DMS53 treated with DMSO at 0.1 percent for 48 hours (cell line): ENCODE results near the gene TPRA1.

Experiments
- DNase-seq: peaks from one replicate; lab custom pipeline; 2025; ENCODE audit not compliant: unreplicated experiment; lab: John Stamatoyannopoulos, UW

TPRA1 gene

DNA sequence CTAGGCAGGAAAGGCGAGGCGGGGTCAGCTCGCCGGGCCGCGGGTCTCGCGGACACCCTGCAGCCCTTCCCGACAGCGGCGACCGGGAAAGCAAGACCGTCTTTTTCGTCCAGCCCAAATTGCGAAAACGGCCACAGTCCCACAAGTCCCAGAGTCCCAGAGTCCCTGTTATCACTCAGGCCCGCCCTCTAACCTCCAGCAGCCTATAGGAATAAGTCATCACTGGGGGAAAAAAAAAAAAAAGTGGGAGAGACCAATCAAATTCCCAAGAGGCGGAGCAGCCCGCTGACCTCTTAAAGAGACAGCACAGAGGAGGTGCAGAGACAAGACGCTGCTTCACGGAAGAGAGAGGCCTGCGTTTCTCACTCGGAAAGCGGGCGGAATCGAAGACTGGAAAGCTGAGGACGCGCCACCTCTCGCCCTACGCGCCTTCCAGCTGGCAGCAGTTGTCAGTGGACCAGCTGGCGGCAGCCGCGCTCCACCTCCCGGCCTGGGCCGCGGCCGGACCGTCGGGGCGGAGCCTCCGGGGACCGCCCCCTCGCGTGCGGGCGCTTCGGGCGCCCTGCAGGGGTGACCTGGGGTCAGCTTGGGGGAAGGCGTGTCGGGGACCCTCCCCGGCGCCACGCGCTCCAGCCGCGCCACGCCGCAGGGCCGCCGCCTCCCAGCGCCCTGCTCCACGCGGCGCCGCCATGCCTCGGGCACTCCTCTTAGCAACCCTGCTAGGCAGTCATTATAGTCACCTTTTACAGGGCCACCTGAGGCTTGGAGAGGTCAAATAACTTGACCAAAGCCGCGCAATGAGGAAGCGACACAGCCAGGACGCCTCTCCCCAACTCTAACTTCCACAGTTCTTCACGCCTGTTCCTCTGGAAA lies at the start of gene TPRA1:
Gene TPRA1, minus strand, starts transcription at position 141 of the 873 bp plus-strand sequence. CDS start 10,587 bp downstream, outside the sequence.
- DNase-seq = peak; percentile 84

DNA sequence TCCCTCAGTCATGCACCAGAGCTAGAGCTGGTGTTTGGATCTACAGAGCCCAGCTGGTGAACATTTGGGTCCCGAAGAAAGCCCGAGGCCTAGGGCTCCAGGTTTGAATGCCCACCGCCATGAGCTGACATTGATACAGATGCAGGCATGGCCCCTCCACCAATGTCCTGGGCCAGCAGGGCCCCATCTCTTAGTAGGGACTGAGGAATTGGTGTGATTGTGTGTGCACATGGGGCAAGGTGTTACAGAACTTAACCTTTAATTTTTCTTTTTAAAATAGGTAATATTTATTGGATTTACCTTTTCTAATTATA lies 49.5 kb upstream of the TPRA1 start:
- DNase-seq = no peak

DNA sequence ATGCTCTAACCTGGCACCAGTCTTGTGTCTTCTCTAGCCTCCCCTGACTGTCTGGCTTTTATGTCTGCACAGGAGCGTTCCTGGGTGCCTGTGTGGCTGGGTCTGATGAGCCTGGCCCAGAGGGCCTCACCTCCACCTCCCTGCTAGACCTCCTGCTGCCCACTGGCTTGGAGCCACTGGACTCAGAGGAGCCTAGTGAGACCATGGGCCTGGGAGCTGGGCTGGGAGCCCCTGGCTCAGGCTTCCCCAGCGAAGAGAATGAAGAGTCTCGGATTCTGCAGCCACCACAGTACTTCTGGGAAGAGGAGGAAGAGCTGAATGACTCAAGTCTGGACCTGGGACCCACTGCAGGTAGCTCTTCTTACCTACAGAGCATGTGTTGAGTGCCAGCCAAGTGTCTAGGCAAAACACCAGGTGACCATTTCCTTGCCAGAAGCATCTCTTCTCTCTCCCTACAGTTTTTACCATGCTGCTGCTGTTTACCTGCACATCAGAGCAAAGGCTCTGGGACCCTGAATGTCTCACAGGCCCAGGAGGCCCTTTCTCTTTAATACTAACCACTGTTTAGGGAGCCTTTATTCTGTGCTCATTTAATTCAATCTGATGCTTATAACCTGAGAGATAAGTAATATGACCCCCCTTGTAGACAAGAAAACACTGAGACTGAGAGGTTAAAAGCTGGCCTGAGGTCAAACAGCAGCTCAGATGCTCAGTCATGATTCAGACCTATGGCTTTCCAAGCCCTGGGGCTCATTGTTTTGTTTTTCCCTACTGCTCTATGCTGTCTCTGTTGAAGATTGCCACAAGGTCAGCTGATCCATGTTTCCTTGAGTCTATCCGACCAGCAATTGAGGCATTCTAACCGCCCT lies 48.9 kb upstream of the TPRA1 start:
- no peak for DNase-seq

DNA sequence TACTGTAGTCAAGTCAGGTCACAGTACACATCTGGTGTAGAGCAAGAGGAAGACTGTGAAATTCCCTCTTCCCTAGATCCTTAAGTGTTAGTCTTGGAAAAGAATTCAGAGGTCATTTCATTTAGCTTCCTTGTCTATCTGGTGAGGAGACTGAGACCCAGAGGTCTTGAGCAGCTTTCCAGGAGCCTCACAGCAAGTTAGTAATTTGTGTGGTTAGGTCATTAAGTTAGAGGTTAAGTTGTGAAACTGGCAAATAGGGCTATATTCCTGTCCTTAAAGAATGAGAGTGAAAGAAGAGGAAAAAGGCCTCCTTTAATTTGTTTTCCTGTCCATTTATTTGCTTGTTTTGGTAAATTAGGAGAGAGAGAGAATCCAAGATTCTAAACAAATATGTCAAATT lies 47.4 kb upstream of the TPRA1 start:
- DNase-seq = no peak

DNA sequence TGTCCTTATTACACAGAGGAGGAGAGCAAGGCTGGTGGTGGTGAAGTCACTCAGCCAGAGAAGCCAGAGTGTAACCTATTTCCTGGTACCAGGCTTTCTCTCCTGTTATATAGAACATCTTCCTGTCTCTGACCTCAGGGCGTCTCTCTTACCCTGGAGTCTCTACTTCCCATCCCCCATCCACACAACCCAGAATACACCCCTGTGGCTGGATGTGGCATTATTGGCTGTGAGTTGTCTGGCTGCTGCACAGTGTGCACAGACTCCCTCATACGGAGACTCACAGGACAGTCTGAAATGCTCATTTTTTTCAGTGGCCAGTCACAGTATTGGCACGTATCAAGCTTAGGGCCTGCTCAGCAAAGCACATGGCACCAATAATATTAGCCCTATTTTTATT lies 47.0 kb upstream of the TPRA1 start:
- DNase-seq = no peak

DNA sequence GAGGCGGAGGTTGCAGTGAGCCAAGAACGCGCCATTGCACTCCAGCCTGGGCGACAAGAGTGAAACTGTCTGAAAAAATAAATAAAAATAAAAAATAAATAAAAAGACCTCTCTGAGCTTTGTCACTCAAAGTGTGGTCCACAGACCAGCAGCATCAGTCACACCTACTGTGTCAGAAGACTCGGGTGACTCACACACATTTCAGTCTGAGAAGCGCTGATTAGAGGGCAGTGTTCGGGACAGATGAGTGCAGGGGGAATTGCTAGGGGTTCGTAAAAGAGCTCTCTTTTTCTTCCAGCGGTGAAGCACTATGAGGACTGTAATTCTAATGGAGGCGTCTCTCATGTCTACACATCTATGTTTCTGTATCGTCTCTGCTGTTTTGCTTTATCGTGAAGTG lies 44.1 kb upstream of the TPRA1 start:
- DNase-seq = no peak

DNA sequence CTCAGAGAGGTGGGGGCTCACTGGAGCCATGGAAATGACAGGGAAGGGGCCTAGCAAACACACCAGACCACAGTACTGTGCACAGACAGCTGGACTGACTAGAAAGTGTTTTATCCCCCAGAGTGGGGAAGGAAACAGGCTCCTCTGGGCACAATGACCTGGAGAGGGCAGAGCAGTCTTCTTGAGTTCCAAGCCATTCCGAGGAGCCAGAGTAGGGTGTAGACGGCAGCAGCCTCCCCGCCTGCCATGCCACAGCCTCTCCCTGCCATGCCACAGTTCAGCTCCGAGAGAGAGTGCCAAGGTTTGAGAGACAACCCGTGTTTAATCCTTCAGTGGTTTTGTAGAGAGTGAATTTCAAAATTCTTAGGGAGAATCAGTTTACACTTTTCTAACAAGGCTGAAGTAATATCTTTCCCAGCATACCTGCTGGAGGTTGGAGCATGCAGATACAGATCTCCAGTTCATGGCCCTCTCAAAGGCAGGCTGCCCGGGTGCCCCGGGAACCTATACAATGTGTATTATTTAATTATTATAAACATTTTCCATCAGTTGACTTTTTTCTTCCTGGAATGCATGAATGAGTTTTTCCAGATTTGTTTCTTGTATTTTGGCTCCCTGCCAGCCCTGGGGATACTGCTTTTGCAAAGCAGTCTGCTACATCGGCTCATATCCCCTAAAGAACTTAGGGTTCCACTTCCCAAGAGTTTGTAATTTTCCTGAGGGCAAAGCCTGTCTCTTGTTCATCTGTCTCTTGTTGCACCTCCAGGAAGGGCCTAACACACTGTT lies 41.7 kb upstream of the TPRA1 start:
- DNase-seq = no peak

DNA sequence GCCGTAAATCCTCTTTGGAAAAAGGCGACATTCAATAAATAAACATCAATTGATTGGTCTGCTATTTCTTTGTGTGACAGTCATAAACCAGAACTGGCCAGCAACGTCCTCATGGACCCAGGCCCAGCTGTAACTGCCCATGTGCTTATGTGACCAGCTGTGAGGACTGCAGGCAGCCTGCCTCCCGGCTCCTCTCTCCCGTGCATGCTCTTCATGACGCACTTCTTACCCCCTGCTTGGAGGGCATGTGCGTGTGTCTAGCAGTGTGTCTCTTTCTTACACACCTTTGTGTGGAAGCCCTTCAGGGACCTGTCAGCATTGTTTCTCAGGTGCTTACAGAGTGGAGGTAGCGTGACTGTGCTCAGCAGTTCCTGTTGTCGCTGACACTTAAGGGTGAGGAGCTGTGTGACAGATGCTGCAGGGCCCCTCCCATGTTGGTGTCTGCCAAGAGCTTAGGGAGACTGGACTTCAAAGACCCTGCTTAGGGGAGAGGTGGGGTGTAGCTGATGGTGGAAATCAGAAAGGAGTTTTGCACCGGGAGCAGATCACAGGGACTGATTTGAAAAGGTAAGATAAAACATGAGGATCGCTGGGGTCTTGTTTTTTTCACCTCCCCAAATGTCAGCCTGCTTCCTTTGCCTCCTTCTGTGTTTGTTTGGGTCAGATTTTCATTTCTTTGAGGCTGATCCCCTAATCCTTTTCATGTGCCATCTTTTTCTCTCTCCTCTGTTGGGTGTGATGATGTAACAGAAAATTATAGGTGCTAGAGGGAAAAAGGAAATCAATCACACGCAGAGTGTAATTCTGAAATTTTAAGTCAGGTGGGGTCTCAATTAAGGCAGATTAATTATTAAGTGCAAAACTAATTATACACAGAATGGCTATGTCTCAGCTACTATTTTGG lies 40.5 kb upstream of the TPRA1 start:
- peak; percentile 48 for DNase-seq

DNA sequence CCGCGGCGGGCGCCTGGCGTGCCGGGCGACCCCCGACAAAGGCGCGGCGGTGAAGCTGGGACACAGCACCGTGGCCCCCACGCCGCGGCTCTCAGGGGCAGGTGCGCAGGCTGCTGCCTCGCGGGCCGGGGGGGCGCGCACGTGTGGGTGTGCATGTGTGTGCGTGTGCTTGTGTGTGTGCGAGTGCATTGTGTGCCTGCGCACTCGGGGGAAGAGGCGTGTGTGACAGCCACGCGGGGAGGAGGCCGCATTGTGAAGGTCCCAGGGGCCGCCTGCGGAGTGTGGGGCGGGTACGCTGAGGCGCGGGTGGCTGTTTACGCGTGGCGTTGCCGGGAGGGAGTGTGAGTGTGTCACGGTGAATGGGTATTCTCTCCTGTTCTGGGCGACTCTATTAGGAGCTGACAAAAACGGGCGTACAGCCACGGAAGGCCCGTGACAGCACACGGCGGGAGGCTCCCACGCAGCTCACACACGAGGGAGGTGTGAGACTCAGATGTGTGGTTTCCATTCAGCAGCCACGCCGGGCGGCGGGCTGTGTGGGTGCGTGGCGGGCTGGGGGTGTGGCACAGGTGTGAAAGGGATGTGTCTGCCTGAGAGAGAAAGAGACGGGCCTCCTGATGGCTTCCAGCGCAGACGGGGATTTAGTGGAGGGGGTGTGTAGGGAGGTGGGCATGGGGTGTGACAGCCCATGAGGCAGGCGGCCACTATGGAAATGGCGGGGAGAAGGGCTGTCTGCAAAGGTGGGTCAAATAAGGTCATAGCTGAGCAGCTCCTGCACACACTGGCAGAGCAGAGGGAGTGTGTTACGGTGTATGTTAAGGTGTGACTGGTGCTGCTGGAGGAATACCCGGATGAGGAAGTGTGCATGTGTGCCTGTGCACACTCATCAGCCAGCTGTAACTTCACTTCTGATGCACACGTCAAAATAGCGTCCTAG lies 39.2 kb upstream of the TPRA1 start:
- DNase-seq = no peak

DNA sequence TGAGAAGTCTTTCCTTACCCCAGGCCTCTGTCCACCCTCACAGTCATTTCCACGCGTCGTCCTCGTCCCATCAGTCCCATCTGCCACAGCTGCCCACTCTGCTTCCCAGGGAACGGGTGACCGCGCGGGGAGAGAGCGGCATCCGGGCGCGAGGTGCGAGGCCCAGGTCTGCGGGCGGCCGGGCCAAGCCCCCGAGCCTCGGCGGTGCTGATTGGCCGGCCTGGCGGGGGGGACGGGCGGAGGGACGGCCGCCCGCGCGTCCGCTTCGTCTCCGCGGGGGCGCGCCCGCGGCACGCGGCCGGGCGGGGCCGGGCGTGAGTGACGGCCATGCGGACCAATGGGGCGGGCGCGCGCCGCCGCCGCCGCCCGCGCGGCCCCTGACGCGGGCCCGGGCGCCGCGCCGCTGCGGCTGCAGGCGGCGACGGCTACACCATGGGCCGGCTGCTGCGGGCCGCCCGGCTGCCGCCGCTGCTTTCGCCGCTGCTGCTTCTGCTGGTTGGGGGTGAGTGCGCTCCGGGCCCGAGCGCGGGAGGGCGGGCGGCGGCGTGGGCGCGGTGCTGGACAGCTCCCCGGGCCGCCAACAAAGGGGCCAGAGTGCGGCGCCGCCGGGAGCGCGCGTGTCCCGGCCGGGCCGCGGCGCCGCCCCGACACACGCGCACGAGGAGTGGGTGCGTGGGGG lies 38.4 kb upstream of the TPRA1 start, which contains the start of gene PODXL2:
Gene PODXL2, plus strand, starts transcription at position 398 of the 679 bp plus-strand sequence. Its CDS starts 35 bp downstream, at position 433.
- DNase-seq = peak; percentile 25

DNA sequence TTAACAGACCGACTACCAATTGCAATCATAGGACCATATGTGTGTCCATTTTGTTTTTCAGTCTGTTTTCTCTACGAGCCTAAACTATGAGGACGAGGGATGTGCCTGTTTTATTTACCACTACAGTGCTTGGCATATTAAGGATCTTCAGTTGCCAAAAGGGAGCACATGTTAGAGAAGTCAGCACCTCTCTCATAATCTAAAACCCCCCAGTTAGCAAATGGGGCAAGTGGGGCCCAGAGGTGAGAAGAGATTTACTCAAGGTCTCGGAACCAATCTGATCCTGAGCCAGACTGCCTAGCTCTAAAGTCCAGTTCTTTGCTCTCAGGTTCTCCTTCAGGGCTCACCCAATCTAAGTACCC lies 37.9 kb upstream of the TPRA1 start:
- DNase-seq = no peak

DNA sequence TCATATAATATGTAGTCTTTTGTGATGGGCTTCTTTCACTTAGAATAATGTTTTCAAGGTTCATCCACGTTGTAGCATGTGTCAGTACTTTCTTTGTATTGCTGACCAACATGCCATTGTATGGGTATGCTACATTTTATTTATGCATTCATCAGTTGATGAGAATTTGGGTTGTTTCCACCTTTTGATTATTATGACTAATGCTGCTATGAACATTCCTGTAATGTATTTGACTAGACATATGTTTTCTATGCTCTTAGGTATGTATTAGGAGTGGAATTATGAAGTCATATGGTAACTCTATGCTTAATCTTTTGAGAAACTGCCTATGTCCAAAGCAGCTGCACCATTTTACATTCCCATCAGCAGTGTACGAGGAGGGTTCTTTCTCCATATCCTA lies 35.3 kb upstream of the TPRA1 start:
- DNase-seq = no peak

DNA sequence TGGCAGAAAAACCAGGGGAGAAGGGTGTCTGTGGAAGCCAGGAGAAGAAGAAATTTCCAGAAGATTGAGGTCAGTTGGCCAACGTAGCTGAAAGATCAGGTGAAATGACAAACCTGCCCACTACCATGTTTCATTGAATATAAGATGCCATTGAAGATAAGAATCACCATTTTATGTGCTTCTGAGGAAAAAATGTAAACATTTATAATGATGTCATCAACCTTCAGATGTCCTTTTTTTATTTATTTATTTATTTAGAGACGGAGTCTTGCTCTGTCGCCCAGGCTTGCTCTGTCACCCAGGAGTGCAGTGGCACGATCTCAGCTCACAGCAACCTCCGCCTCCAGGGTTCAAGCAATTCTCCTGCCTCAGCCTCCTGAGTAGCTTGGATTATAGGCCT lies 33.5 kb upstream of the TPRA1 start:
- DNase-seq = no peak

DNA sequence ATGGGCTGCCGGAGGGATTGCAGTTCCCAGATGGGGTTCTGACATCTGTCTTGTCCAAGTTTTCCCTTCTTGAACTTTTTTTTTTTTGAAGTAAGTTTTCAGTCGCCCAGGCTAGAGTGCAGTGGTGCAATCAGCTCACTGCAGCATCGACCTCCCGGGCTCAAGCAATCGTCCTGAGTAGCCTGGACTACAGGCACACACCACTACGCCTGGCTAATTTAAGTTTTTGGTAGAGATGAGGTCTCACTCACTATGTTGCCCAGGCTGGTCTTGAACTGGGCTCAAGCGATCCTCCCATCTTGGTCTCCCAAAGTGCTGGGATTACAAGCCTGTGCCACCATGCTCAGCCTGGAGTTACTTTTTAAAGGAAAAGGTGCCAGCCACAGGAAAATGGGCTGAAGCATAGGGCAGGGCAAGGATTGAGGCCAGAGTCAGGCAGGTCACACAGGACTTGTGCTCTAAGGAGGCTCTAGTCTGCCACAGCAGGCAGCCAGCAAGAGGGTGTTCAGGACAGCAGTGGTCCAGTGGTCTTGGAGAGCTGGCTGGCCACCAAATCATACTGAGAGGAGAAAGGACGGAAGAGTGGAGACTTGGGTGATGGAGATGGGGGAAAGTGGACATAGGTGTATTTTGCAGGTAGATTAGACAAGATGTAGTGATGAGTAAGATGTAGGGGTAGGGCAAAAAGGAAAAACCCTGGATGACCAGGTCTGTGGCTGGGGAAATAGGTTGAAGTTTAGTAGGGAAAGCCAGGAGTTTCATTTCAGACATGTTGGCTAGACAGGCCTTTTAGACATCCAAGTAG lies 32.4 kb upstream of the TPRA1 start:
- DNase-seq = no peak

DNA sequence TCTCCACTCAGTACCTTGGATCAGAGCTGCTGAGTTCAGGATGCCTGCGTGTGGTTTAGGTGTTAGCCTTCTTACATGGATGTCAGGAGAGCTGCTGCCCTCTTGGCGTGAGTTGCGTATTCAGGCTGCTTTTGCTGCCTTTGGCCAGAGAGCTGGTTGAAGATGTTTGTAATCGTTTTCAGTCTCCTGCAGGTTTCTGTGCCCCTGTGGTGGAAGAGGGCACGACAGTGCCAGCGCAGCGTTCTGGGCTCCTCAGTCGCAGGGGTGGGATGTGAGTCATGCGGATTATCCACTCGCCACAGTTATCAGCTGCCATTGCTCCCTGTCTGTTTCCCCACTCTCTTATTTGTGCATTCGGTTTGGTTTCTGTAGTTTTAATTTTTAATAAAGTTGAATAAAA lies 31.5 kb upstream of the TPRA1 start:
- no peak for DNase-seq

DNA sequence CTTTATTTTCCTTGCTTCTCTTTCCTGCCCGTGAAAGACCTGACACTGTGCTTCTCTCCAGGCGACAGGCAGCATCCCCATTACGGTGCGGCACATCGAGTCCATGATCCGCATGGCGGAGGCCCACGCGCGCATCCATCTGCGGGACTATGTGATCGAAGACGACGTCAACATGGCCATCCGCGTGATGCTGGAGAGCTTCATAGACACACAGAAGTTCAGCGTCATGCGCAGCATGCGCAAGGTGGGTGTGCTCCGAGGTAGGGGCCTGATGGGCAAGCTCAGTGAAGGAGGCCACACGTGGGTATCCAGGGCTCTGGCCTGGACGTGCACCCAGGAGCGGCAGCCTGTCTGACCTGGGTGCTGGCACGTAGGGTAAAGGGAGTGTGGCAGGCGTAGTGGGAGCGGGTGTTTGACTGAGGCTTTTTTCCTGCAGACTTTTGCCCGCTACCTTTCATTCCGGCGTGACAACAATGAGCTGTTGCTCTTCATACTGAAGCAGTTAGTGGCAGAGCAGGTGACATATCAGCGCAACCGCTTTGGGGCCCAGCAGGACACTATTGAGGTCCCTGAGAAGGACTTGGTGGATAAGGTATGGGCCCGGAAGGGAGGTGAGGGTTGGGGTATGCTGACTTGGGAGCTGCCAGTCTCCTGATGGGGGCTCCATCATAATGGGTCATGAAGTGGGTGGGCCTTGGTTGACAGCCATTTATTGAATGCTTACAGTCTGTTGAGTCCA lies 30.3 kb upstream of the TPRA1 start:
- no peak for DNase-seq

DNA sequence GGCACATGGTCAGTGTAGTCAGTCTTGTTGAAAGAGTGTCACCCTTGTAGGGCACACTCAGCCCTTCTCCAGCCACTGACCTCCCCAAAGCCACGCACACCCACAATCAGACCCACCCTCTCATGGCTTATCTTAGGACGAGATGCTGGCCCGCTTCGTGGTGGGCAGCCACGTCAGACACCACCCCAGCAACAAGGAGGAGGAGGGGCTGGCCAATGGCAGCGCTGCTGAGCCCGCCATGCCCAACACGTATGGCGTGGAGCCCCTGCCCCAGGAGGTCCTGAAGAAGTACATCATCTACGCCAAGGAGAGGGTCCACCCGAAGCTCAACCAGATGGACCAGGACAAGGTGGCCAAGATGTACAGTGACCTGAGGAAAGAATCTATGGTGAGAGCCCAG lies 28.4 kb upstream of the TPRA1 start:
- no peak for DNase-seq
